ENCODE measurements around the gene PLEKHG4B. TPM values are rescaled to one million over a fixed set of nuclear protein-coding genes. Genes with fewer than 3 reads are reported as not detected.

Gene PLEKHG4B
- total RNA-seq, 2 donors from 2014 or later: under 0.01 to 0.28 TPM

- H3K27me3 ChIP-seq (replicated peaks; ENCODE audit: insufficient read depth): no peaks in the 10 kb centered on the region
- TF ChIP-seq, protein P1, sequence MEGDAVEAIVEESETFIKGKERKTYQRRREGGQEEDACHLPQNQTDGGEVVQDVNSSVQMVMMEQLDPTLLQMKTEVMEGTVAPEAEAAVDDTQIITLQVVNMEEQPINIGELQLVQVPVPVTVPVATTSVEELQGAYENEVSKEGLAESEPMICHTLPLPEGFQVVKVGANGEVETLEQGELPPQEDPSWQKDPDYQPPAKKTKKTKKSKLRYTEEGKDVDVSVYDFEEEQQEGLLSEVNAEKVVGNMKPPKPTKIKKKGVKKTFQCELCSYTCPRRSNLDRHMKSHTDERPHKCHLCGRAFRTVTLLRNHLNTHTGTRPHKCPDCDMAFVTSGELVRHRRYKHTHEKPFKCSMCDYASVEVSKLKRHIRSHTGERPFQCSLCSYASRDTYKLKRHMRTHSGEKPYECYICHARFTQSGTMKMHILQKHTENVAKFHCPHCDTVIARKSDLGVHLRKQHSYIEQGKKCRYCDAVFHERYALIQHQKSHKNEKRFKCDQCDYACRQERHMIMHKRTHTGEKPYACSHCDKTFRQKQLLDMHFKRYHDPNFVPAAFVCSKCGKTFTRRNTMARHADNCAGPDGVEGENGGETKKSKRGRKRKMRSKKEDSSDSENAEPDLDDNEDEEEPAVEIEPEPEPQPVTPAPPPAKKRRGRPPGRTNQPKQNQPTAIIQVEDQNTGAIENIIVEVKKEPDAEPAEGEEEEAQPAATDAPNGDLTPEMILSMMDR (IDR thresholded peaks at IDR 0.05): no peak
- ATAC-seq (ENCODE audit: insufficient number of reproducible peaks, low FRiP score, low read depth) (no peak), DNase-seq (ENCODE audit: low spot score) (no peak)
- no peak overlapping the region for H3K4me3 ChIP-seq
- no peaks in the 10 kb centered on the region for H3K4me1 ChIP-seq (ENCODE audit: control insufficient read depth in 1 of 2, low read depth in 2 of 2)
- H3K27ac ChIP-seq: no peak overlapping the region
- H3K9me3 ChIP-seq: no peaks in the 10 kb centered on the region
- no peaks in the 10 kb centered on the region for H3K36me3 ChIP-seq
Observed at GRCh38 chr5:104778-105296, 12.9 kb downstream of the PLEKHG4B start.

- no peak overlapping the region for H3K27ac ChIP-seq
- H3K27me3 ChIP-seq (replicated peaks; ENCODE audit: insufficient read depth): no peaks in the 10 kb centered on the region
- TF ChIP-seq, protein P1 (IDR thresholded peaks at IDR 0.05): no peak
- DNase-seq (ENCODE audit: low spot score) (no peak), ATAC-seq (ENCODE audit: insufficient number of reproducible peaks, low FRiP score, low read depth) (no peak)
- H3K4me1 ChIP-seq (ENCODE audit: control insufficient read depth in 1 of 2, low read depth in 2 of 2): no peaks in the 10 kb centered on the region
- no peak overlapping the region for H3K4me3 ChIP-seq
- H3K9me3 ChIP-seq: no peaks in the 10 kb centered on the region
- H3K36me3 ChIP-seq: no peaks in the 10 kb centered on the region
Observed at GRCh38 chr5:105504-106070, 13.6 kb downstream of the PLEKHG4B start.

DNA sequence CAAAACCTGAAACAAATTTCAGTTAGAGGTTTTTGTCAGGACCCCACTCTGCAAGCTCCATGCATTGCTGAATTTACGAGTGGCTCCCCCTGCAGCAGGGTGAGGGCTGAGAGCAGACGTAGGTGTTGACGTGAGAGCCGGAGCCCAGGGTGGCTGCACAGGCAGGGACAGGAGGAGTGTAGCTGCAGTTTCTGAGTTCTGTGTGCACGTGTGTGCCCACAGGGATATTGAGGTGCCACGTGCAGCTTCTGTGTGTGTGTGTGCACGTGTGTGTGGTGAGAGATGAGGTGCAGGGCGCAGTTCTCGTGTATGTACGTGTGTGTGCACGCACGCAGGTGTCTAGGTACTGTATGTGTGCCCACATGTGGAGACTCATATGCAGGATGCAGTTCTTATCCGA lies 14.6 kb downstream of the PLEKHG4B start:
- TF ChIP-seq, protein P1 (IDR thresholded peaks at IDR 0.05): no peak
- ATAC-seq (ENCODE audit: insufficient number of reproducible peaks, low FRiP score, low read depth): no peak
- no peak for DNase-seq (ENCODE audit: low spot score)

GRCh38 chr5:107526-107925 lies 15.6 kb downstream of the PLEKHG4B start:
- H3K36me3 ChIP-seq: no peaks in the 10 kb centered on the region
- H3K4me3 ChIP-seq: no peak overlapping the region
- H3K9me3 ChIP-seq: no peaks in the 10 kb centered on the region
- TF ChIP-seq, protein P1 (IDR thresholded peaks at IDR 0.05): no peak
- no peaks in the 10 kb centered on the region for H3K27me3 ChIP-seq (replicated peaks; ENCODE audit: insufficient read depth)
- no peak for DNase-seq (ENCODE audit: low spot score)
- H3K4me1 ChIP-seq (ENCODE audit: control insufficient read depth in 1 of 2, low read depth in 2 of 2): no peaks in the 10 kb centered on the region
- H3K27ac ChIP-seq: no peak overlapping the region
- no peak for ATAC-seq (ENCODE audit: insufficient number of reproducible peaks, low FRiP score, low read depth)

More for the DNA sequence above, 14.6 kb downstream of the PLEKHG4B start:
- H3K9me3 ChIP-seq: no peaks in the 10 kb centered on the region
- H3K36me3 ChIP-seq: no peaks in the 10 kb centered on the region
- H3K27ac ChIP-seq: no peak overlapping the region
- H3K4me3 ChIP-seq: no peak overlapping the region
- no peaks in the 10 kb centered on the region for H3K4me1 ChIP-seq (ENCODE audit: control insufficient read depth in 1 of 2, low read depth in 2 of 2)
- no peaks in the 10 kb centered on the region for H3K27me3 ChIP-seq (replicated peaks; ENCODE audit: insufficient read depth)

- Histone ChIP-seq H3K36me3 (no peaks in the 10 kb centered on the region), H3K4me1 (ENCODE audit: control insufficient read depth in 1 of 2, low read depth in 2 of 2) (no peaks in the 10 kb centered on the region), H3K27ac (no peak overlapping the region), H3K27me3 (replicated peaks; ENCODE audit: insufficient read depth) (no peaks in the 10 kb centered on the region), H3K9me3 (no peaks in the 10 kb centered on the region), H3K4me3 (no peak overlapping the region)
- no peak for ATAC-seq (ENCODE audit: insufficient number of reproducible peaks, low FRiP score, low read depth)
- DNase-seq (ENCODE audit: low spot score): no peak
- TF ChIP-seq, protein P1 (IDR thresholded peaks at IDR 0.05): no peak
Observed at GRCh38 chr5:109826-110225, 17.9 kb downstream of the PLEKHG4B start.

All from thoracic aorta (tissue), 2 donors.